ENCODE measurements around the gene LTN1. TPM values are rescaled to one million over a fixed set of nuclear protein-coding genes. Genes with fewer than 3 reads are reported as not detected.
"Not testable (repeated sequence)": the region's sequence is repeated elsewhere in the genome, so short reads cannot be mapped to it uniquely, and the experiment has no call there.

LTN1 gene
- total RNA-seq, 1 experiment from 2014 or later, result 79.4 TPM

DNA sequence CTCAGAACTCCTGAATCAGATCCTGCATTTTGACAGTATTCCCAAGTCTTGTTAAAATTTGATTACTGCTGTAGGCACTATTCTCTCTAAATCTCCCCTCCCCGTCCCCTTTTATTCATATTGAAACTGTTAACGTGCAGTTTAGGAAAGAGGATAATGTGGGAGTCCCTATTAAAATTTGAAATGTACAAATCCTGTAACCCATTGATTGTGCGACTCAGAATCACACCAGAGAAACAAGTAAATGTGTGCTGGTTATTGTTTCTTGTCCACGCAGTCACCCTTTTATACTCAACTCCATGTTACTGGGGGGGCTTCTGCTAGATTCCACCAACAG, 584 bp upstream of the LTN1 start:
- in situ Hi-C loops (cut with HindIII; ENCODE audit: low sequenced_read_pairs), result no loop called here
- no peak for DNase-seq (ENCODE audit: low spot score)

DNA sequence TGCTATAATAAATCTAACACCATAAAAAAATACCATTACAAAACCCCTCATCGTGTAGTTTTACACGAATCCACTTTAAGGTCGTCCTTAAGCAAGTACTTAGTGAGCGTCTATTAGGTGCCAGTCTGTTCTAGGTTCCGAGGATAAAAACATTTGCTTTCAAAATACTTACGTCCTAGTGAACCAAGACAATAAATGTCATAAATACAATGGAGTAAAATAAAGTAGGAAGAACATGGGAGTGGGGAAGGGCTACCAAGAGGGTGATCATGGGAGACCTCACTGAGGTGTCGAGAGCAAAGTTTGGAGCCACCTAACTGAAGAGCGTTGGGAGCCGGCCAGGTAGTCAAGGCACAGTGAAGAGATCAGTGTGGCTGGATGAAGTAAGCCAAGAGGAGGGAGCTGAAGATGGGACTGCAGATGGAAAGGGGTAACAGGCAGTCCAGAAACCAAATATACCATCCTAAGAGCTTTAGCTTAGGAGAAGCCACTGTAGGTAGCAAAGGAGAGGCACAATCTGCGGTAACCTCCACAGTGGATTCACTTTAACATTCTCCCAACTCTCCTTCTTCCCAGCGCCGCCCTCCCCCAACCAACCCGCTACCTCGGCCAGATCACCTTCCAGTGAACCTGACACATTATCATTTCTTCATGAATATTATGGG, 684 bp downstream of the LTN1 start:
- DNase-seq (ENCODE audit: low spot score), result no peak
- in situ Hi-C loops (cut with HindIII; ENCODE audit: low sequenced_read_pairs), result no loop called here

DNA sequence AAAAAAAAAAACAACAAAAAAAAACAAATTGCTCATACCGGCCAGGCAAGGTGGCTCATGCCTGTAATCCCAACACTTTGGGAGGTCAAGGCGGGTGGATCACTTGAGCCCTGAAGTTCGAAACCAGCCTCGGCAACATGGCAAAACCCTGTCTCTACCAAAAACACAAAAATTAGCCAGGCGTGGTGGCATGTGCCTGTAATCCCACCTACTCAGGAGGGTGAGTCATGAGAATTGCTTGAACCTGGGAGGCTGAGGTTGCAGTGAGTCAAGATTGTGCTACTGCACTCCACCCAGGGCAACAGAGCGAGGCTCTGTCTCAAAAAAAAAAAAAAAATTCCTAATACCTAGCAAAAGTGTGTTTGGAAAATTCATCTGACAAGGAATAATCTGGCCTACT, 4.5 kb downstream of the LTN1 start:
- DNase-seq (ENCODE audit: low spot score); in situ Hi-C loops (cut with HindIII; ENCODE audit: low sequenced_read_pairs): not testable (repeated sequence)

DNA sequence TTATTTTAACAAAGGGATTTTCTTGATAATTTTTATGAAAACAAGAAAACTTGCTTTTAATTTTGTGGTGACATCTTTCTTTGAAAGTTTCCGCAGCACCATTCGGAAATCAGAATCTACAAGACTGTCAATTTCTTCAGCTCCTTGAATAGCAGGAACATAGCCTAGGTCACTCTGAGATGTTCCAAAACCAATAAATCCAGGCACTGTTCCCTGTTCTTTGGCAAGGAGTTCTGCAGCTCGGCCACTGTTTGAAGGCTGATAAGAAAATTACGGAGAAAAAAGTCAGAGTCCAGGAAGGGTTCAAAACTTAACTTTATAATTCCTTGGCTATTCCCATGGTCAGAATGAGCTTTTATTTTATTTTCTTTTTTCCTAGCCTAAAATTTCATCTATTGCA, 6.0 kb downstream of the LTN1 start:
- DNase-seq (ENCODE audit: low spot score), result no peak

DNA sequence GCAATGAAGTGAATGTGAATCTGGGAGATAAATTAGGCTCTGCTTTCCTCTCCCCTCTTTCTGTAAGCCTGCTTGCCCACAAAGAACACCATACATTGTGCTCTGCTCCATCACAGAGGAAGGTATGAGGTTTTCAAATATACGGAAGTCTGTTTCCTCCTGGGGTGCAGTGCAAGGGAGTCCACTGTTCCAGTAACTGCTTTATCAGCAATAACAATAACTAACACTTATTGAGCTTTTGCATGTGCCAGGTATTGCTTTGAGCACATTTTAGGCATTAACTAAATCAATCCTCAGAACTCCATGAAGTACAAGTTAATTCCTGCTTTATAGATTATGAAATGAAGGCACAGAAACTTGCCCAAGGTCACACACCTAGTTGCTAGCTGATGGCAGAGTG, 10.0 kb downstream of the LTN1 start:
- in situ Hi-C loops (cut with HindIII; ENCODE audit: low sequenced_read_pairs), result no loop called here
- DNase-seq (ENCODE audit: low spot score), result no peak

More for the DNA sequence above, 6.0 kb downstream of the LTN1 start:
- in situ Hi-C loops (cut with HindIII; ENCODE audit: low sequenced_read_pairs), result no loop called here

DNA sequence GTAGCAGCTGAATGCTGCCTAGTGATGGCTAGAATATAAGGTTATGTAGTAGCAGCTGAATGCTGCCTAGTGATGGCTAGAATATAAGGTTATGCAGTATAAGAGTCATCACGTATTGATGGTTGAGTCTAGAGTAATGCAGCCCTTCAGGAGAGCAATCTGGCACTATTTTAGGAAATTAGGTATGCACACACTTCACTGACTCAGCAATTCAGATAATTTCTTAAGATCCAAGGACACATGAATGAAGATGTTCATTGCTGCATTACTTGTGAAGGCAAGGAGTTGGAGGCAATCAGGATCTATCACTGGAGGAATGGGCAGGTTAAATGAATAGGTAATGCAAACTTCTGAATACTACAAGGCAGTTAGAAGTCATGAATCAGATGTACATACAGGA, 13.6 kb downstream of the LTN1 start:
- in situ Hi-C loops (cut with HindIII; ENCODE audit: low sequenced_read_pairs), result no loop called here
- DNase-seq (ENCODE audit: low spot score), result no peak

- in situ Hi-C loops (cut with HindIII; ENCODE audit: low sequenced_read_pairs), result no loop called here
- no peak for DNase-seq (ENCODE audit: low spot score)
These were observed 17.3 kb downstream of the LTN1 start for GRCh38 chr21:28975397-28975796.

- DNase-seq (ENCODE audit: low spot score), result no peak
- in situ Hi-C loops (cut with HindIII; ENCODE audit: low sequenced_read_pairs), result loop anchor here (25.0 kb wide), 1 partner anchor 88 kb away; the partner anchor contains the start of gene CCT8
These were observed 18.0 kb downstream of the LTN1 start for GRCh38 chr21:28974531-28975227.

GRCh38 chr21:28972398-28972797, 20.3 kb downstream of the LTN1 start:
- DNase-seq (ENCODE audit: low spot score), result no peak
- in situ Hi-C loops (cut with HindIII; ENCODE audit: low sequenced_read_pairs), result loop anchor here (25.0 kb wide), 1 partner anchor 90 kb away; the partner anchor contains the start of gene CCT8

DNA sequence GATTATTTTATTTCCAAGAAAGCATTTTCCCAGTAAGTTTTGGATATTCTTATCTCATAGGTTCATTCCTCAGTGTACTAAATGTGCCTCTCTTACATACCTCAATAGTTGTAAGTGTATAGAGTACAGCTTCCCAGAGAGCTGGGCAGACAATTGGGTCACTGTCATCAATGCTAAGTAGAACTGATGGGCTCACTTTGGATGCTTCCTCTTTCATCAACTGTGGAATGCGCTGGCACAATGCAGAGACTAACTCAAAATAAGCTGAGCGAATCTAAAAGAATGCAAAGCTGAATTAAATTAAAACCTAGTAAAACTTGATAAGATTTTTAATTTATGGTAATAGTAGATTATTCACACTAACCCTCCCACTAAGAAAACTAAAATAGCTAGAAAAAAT, 21.5 kb downstream of the LTN1 start:
- no peak for DNase-seq (ENCODE audit: low spot score)
- in situ Hi-C loops (cut with HindIII; ENCODE audit: low sequenced_read_pairs), result loop anchor here (25.0 kb wide), 1 partner anchor 91 kb away; the partner anchor contains the start of gene CCT8

DNA sequence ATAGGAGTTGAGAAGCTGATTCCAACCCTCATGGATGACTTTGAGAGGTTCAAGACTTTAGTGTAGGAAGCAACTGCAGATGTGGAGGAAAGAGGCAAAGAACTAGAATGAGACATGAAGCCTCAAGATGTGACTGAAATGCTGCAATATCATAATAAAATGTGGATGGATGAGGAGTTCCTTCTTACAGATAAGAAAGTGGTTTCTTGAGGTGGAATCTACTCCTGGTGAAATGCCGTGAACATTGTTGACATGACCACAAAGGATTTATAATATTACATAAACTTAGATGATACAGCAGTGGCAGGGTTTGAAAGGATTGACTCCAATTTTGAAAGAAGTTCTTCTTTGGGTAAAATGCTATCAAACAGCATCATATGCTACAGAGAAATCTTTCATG, 28.8 kb downstream of the LTN1 start:
- DNase-seq (ENCODE audit: low spot score), result no peak

DNA sequence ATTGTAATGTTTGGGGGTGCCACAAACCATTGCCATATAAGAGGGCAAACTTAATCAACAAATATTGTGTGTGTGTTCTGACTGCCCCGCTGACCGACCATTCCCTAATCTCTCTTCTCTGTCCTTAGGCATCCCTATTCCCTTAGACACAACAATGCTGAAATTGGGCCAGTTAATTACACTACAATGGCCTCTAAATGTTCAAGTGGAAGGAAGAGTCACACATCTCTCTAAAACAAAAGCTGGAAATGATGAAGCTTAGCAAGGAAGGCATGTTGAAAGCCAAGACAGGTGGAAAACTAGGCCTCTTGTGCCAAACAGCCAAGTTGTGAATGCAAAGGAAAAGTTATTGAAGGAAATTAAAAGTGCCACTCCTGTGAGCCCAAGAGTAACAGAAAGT, 30.2 kb downstream of the LTN1 start:
- DNase-seq (ENCODE audit: low spot score), result no peak
- in situ Hi-C loops (cut with HindIII; ENCODE audit: low sequenced_read_pairs), result loop anchor here (25.0 kb wide), 1 partner anchor 100 kb away; the partner anchor contains the start of gene CCT8

More for the DNA sequence above, 28.8 kb downstream of the LTN1 start:
- in situ Hi-C loops (cut with HindIII; ENCODE audit: low sequenced_read_pairs), result loop anchor here (25.0 kb wide), 1 partner anchor 98 kb away; the partner anchor contains the start of gene CCT8

DNA sequence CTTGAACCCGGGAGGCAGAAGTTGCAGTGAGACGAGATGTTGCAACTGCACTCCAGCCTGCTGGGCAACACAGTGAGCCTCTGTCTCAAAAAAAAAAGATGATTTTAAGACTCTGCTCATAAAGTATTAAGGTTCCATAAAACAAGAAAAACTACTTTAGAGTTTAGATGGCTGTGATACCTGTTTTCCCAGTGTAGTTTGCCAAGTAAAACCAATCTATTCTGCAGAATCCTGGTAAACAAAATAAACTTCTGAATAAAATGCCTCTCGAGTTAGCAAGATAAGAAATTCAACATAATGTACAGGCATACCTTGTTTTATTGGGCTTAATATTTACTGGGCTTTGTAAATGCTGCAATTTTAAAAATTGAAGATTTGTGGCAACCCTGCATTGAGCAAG, 30.8 kb downstream of the LTN1 start:
- no peak for DNase-seq (ENCODE audit: low spot score)
- in situ Hi-C loops (cut with HindIII; ENCODE audit: low sequenced_read_pairs), result loop anchor here (25.0 kb wide), 1 partner anchor 100 kb away; the partner anchor contains the start of gene CCT8

DNA sequence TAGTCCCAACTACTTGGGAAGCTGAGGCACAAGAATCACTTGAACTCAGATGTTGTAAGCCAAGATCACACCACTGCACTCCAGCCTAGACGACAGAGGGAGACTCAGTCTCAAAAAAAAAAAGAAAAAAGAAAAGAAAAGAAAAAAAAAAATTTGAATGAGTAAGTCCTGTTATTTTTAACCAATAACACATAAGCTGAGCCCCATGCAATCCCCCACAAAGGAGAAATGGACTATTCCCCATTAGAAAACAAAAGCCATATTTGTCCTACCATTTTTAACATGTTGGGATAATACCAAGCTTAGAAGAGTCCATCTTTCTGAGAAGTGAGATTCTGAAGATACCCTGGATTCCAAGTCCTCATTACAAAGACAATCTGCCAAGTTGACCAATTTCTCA, 32.4 kb downstream of the LTN1 start:
- DNase-seq (ENCODE audit: low spot score), result no peak
- in situ Hi-C loops (cut with HindIII; ENCODE audit: low sequenced_read_pairs), result loop anchor here (25.0 kb wide), 1 partner anchor 102 kb away; the partner anchor contains the start of gene CCT8

GRCh38 chr21:28959367-28960099, 33.1 kb downstream of the LTN1 start:
- no peak for DNase-seq (ENCODE audit: low spot score)

GRCh38 chr21:28953247-28953646, 39.4 kb downstream of the LTN1 start:
- in situ Hi-C loops (cut with HindIII; ENCODE audit: low sequenced_read_pairs), result loop anchor here (25.0 kb wide), 1 partner anchor 109 kb away; the partner anchor contains the start of gene CCT8
- no peak for DNase-seq (ENCODE audit: low spot score)

More at GRCh38 chr21:28959367-28960099, 33.1 kb downstream of the LTN1 start:
- in situ Hi-C loops (cut with HindIII; ENCODE audit: low sequenced_read_pairs), result loop anchor here (25.0 kb wide), 1 partner anchor 103 kb away; the partner anchor contains the start of gene CCT8

DNA sequence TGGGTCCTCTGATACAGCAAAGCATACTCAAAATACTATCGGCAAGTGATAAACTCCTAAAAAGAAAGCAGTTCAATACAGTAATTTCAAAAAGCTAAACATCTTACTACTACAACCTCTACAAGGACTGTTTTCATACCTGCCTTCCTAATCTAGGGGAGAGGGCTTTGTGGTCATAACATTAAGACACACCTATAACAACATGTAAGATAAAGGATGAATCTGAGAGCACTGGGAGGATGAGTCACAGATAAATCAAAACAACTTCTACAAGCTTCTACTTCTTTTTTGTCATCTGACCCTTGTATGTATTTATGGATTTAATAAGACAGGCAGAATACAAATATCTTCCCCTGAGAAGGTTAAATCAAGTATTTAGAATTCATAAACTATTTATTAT, 40.0 kb downstream of the LTN1 start:
- in situ Hi-C loops (cut with HindIII; ENCODE audit: low sequenced_read_pairs), result loop anchor here (25.0 kb wide), 1 partner anchor 110 kb away; the partner anchor contains the start of gene CCT8
- DNase-seq (ENCODE audit: low spot score), result no peak

- in situ Hi-C loops (cut with HindIII; ENCODE audit: low sequenced_read_pairs), result loop anchor here (25.0 kb wide), 1 partner anchor 137 kb away; no protein-coding TSS in a partner anchor
- DNase-seq (ENCODE audit: low spot score), result no peak
These were observed 43.4 kb downstream of the LTN1 start for GRCh38 chr21:28949318-28949717.

DNA sequence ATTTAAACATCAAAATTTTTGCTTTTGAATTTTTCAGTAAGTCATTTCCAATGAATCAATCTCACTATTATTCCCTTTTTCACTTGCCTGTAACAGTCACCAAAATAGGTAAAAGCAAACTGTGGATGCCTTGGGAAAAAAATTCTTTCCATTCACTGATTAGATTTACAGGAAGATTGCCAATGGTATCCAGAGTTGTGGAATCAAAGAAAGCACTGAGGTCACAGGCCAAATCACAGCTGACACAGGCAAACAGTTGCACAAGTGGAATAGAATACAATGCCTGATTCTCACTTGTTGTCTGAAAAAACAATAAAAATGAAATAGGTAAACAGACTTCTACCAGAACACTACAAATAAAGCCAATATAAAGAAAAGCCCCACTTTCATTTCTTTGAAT, 48.4 kb downstream of the LTN1 start:
- in situ Hi-C loops (cut with HindIII; ENCODE audit: low sequenced_read_pairs), result loop anchor here (25.0 kb wide), 1 partner anchor 132 kb away; no protein-coding TSS in a partner anchor
- no peak for DNase-seq (ENCODE audit: low spot score)

Data from G401 (cell line).